A549 (cell line): ENCODE data around the gene TPGS1. TPM values are rescaled to one million over a fixed set of nuclear protein-coding genes. Genes with fewer than 3 reads are reported as not detected.

ENCODE experiments used
- ATAC-seq, 2 experiments: fragments of 200-7000 bp in 1 of 2; fragments of >200 bp in 1 of 2; cut with Nextera tagmentation in 1 of 2; cut with Tn5 transposase in 1 of 2; 3 replicates each; pipeline versions ENCODE4 v1.8.0 to v1.9.1; 2018 to 2020; ENCODE audit warnings: mild to moderate bottlenecking in 1 of 2, moderate library complexity in 1 of 2
- CTCF ChIA-PET: fragments of 300-600 bp; sonication (Branson Sonifier 250); formaldehyde crosslinking; extraction: SDS; loops from one replicate; lab custom pipeline; 2021; ENCODE audit warnings: antibody characterized with exemption, inconsistent platforms; lab: Yijun Ruan, JAX
- POLR2A ChIA-PET: fragments of 350-600 bp; formaldehyde crosslinking; extraction: SDS; loops from one replicate; lab custom pipeline; 2021; ENCODE audit warnings: antibody characterized with exemption, inconsistent platforms; lab: Yijun Ruan, JAX
- DNase-seq, 2 experiments: peaks; one replicate each; pipeline versions ENCODE4 v3.0.0 to v3.0.0-alpha.2; 2011 to 2016; ENCODE audit warnings: low read depth in 1 of 2, low spot score in 1 of 2
- FAIRE-seq: peaks from 2 replicates; lab custom pipeline; 2011; peaks lifted over from hg19 to GRCh38; lab: Jason Lieb, UNC
- H3K27ac ChIP-seq, 2 experiments: fragments of >200 bp; sonication (Bioruptor Twin); formaldehyde crosslinking; 3 replicates each; pipeline ENCODE4 v1.5.1; 2016 to 2017
- H3K4me1 ChIP-seq: fragments of >200 bp; sonication (Bioruptor Twin); formaldehyde crosslinking; 3 replicates; pipeline ENCODE4 v1.6.1; 2016
- H3K4me2 ChIP-seq: fragments of >200 bp; sonication (Bioruptor Twin); formaldehyde crosslinking; 3 replicates; pipeline ENCODE4 v1.6.1; 2016
- H3K4me3 ChIP-seq: fragments of >200 bp; sonication (Bioruptor Twin); formaldehyde crosslinking; 3 replicates; pipeline ENCODE4 v1.5.1; 2016
- H3K9me3 ChIP-seq: fragments of >200 bp; sonication (Bioruptor Twin); formaldehyde crosslinking; 3 replicates; pipeline ENCODE4 v1.6.1; 2016
- BHLHE40 ChIP-seq: IDR thresholded peaks from 2 replicates; pipeline ENCODE4 v1.6.1; 2012; ENCODE audit warnings: low read depth, low read length, inconsistent platforms
- CEBPB ChIP-seq, 2 experiments: fragments of >200 bp in 1 of 2; sonication (Bioruptor Twin) in 1 of 2; formaldehyde crosslinking in 1 of 2; IDR thresholded peaks; 2 replicates each; pipeline ENCODE4 v1.6.1; 2012 to 2016
- CHD4 ChIP-seq: fragments of 200-600 bp; sonication (generic); IDR thresholded peaks from 2 replicates; pipeline ENCODE4 v1.6.1; 2016; ENCODE audit warnings: antibody characterized with exemption, mild to moderate bottlenecking, borderline replicate concordance
- EHF ChIP-seq: fragments of 250-450 bp; sonication (Bioruptor Pico); IDR thresholded peaks from 2 replicates; pipeline ENCODE4 v1.5.0; 2020; ENCODE audit warnings: mild to moderate bottlenecking
- EP300 ChIP-seq, 2 experiments: fragments of >200 bp; sonication (Bioruptor Twin); formaldehyde crosslinking; IDR thresholded peaks; 2 replicates in 1 of 2; 3 replicates in 1 of 2; pipeline ENCODE4 v1.6.1; 2016 to 2017
- ESRRA ChIP-seq: fragments of 150-350 bp; IDR thresholded peaks from 2 replicates; pipeline ENCODE4 v1.6.1; 2014; ENCODE audit warnings: mild to moderate bottlenecking, low read length, borderline replicate concordance
- FOSB ChIP-seq: fragments of 250-450 bp; sonication (Bioruptor Pico); IDR thresholded peaks from 2 replicates; pipeline ENCODE4 v1.5.0; 2020; ENCODE audit warnings: mild to moderate bottlenecking, moderate library complexity
- FOXS1 ChIP-seq: fragments of 250-450 bp; sonication (Bioruptor Pico); IDR thresholded peaks from 2 replicates; pipeline ENCODE4 v1.5.0; 2020; ENCODE audit warnings: mild to moderate bottlenecking, moderate library complexity
- HEYL ChIP-seq: fragments of 250-450 bp; sonication (Bioruptor Pico); IDR thresholded peaks from 2 replicates; pipeline ENCODE4 v1.8.0; 2021; ENCODE audit warnings: mild to moderate bottlenecking, moderate library complexity
- JUN ChIP-seq, 2 experiments: fragments of >200 bp; sonication (Bioruptor Twin); formaldehyde crosslinking; IDR thresholded peaks; 2 replicates in 1 of 2; 3 replicates in 1 of 2; pipeline ENCODE4 v1.6.1; 2016 to 2017
- NPAS2 ChIP-seq: fragments of 250-450 bp; sonication (Bioruptor Pico); IDR thresholded peaks from 2 replicates; pipeline ENCODE4 v1.8.0; 2022; ENCODE audit warnings: mild to moderate bottlenecking, moderate library complexity, borderline replicate concordance
- NR3C1 ChIP-seq: fragments of >200 bp; sonication (Bioruptor Twin); formaldehyde crosslinking; IDR thresholded peaks from 3 replicates; pipeline ENCODE4 v1.6.1; 2017
- POLR2A ChIP-seq: IDR thresholded peaks from 2 replicates; pipeline ENCODE4 v1.6.1; 2012; ENCODE audit warnings: mild to moderate bottlenecking, low read length
- POLR2AphosphoS2 ChIP-seq: conservative IDR thresholded peaks from 2 replicates; pipeline ENCODE4 v1.6.1; 2012; ENCODE audit warnings: low read length, improper control_type of control experiment, inconsistent platforms
- RCOR1 ChIP-seq: fragments of 150-350 bp; IDR thresholded peaks from 2 replicates; pipeline ENCODE4 v1.6.1; 2014; ENCODE audit warnings: antibody characterized with exemption, low read length, low read depth
- RFX5 ChIP-seq: fragments of 450-650 bp; IDR thresholded peaks from 2 replicates; pipeline ENCODE4 v1.7.1; 2014; ENCODE audit warnings: antibody characterized with exemption, mild to moderate bottlenecking, moderate library complexity
- TFCP2L1 ChIP-seq: fragments of 250-450 bp; sonication (Bioruptor Pico); IDR thresholded peaks from 2 replicates; pipeline ENCODE4 v1.5.0; 2021; ENCODE audit warnings: mild to moderate bottlenecking
- WGBS: methylation state at CpG from one replicate; pipeline ENCODE4 v1.1.6; 2017; ENCODE audit errors: missing lambda C conversion rate; 5-methylcytosine and 5-hydroxymethylcytosine counted together
- polyA plus RNA-seq, 4 experiments: library from polyadenylated mRNA; depleted of rRNA in 3 of 4; stranded (reverse); fragments of >200 nt; fragmentation: RNase III in 1 of 4; extraction: RNeasy Plus Mini Kit Qiagen cat#74134 plus additional on column Dnase treatment in 1 of 4; gene quantifications; 2 replicates in 3 of 4; 3 replicates in 1 of 4; pipeline ENCODE4 v1.2.3, GENCODE V29; 2011 to 2017
- TF ChIP-seq, protein P1 (sequence below): fragments of 450-650 bp; IDR thresholded peaks from 2 replicates; pipeline ENCODE4 v1.6.1; 2014; ENCODE audit warnings: antibody characterized with exemption
- TF ChIP-seq, protein P2 (sequence below): fragments of >200 bp; sonication (Bioruptor Twin); formaldehyde crosslinking; IDR thresholded peaks from 3 replicates; pipeline ENCODE4 v1.5.1; 2016

TPGS1 gene
- polyA plus RNA-seq, 2 of the 4 experiments (the other 2 are of a cell fraction), result 2.7 to 13.1 TPM

DNA sequence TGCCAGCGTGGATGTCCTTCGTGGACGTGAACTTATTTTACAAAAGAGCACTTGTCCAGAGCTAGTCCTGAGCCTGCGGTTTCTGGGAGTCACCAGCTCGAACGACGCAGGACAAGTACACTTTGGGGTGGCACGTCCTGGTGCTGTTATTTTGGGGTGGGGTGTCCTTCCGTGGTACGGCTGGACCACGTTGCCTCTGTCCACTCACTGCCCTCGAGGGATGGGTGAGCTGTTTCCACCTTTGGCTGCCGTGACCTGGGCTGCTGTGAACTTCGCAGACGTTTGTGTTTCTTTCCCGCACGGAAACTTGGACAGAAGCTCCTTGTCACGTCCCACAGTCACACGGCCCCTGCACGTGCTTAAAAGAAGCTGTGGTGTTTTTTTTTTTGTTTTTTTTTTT, 47.5 kb downstream of the TPGS1 start:
- CTCF ChIA-PET, result interaction anchor here (1.4 to 3.0 kb wide), 5 partner anchors 12 to 34 kb away, joined by 4 to 10 read pairs (median 6); partner anchors contain the start of gene CDC34
- no peak for FAIRE-seq

DNA sequence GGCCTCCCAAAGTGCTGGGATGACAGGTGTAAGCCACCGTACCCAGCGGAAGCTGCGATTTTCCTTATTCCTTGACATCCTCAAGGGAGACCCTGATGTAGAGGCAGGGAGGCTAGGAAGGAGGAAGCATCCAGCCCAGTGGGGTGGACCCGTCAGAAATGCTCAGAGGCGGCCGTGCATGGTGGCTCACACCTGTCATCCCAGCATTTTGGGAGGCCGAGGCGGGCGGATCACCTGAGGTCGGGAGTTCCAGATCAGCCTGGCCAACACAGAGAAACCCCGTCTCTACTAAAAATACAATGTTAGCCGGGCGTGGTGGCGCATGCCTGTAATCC, 48.1 kb downstream of the TPGS1 start:
- TF ChIP-seq FOSB (no peak), HEYL (CRISPR knock-in tag) (no peak), NR3C1 (no peak), NPAS2 (CRISPR knock-in tag) (no peak), POLR2A (no peak), JUN (IDR thresholded peaks at IDR 0.05) (no peak), CHD4 (peak; percentile 39; the same call in 1 of the 2 replicates), RFX5 (no peak), CEBPB (IDR thresholded peaks at IDR 0.05) (0 out of 4 replicates have a peak, but pooled peaks of 1 of the 2 experiments have one; percentile 26)
- DNase-seq (no peak), FAIRE-seq (no peak), ATAC-seq (no peak)
- peak overlapping the region; percentile 80 to 81; a peak in 4 of 6 replicates for H3K27ac ChIP-seq
- no peaks in the 10 kb centered on the region for H3K9me3 ChIP-seq
- WGBS, result 77% methylated on average over 10 of the region's 14 CpGs
- peak overlapping the region; percentile 79 for H3K4me2 ChIP-seq
- POLR2A ChIA-PET, result interaction anchor here (0.8 to 2.0 kb wide), 4 partner anchors 8 to 108 kb away, joined by 3 to 16 read pairs (median 5); partner anchors contain the start of gene BSG
- H3K4me1 ChIP-seq, result peaks cover 28% of the 10 kb centered on the region
- CTCF ChIA-PET, result interaction anchor here (1.0 to 3.0 kb wide), 6 partner anchors 11 to 45 kb away, joined by 3 to 10 read pairs (median 5); partner anchors contain the start of gene CDC34
- no peak overlapping the region for H3K4me3 ChIP-seq

More for the DNA sequence above, 47.5 kb downstream of the TPGS1 start:
- POLR2A ChIA-PET, result interaction anchor here (0.6 to 2.0 kb wide), 3 partner anchors 17 to 284 kb away, joined by 3 to 16 read pairs (median 5); partner anchors contain the start of gene BSG
- Histone ChIP-seq H3K9me3 (no peaks in the 10 kb centered on the region), H3K4me2 (no peak overlapping the region), H3K4me3 (no peak overlapping the region), H3K27ac (peak overlapping the region in 1 of 2 experiments; percentile 80; a peak in 3 of 6 replicates), H3K4me1 (peaks cover 28% of the 10 kb centered on the region)
- DNase-seq, result no peak
- TF ChIP-seq FOXS1 (CRISPR knock-in tag) (no peak), POLR2AphosphoS2 (no peak), ESRRA (no peak), RCOR1 (no peak), BHLHE40 (no peak), EHF (CRISPR knock-in tag) (no peak)
- TF ChIP-seq, protein P1, sequence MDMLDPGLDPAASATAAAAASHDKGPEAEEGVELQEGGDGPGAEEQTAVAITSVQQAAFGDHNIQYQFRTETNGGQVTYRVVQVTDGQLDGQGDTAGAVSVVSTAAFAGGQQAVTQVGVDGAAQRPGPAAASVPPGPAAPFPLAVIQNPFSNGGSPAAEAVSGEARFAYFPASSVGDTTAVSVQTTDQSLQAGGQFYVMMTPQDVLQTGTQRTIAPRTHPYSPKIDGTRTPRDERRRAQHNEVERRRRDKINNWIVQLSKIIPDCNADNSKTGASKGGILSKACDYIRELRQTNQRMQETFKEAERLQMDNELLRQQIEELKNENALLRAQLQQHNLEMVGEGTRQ, result no peak
- TF ChIP-seq, protein P2, sequence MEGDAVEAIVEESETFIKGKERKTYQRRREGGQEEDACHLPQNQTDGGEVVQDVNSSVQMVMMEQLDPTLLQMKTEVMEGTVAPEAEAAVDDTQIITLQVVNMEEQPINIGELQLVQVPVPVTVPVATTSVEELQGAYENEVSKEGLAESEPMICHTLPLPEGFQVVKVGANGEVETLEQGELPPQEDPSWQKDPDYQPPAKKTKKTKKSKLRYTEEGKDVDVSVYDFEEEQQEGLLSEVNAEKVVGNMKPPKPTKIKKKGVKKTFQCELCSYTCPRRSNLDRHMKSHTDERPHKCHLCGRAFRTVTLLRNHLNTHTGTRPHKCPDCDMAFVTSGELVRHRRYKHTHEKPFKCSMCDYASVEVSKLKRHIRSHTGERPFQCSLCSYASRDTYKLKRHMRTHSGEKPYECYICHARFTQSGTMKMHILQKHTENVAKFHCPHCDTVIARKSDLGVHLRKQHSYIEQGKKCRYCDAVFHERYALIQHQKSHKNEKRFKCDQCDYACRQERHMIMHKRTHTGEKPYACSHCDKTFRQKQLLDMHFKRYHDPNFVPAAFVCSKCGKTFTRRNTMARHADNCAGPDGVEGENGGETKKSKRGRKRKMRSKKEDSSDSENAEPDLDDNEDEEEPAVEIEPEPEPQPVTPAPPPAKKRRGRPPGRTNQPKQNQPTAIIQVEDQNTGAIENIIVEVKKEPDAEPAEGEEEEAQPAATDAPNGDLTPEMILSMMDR, result no peak
- no peak for ATAC-seq
- 89% methylated on average over 19 of the region's 20 CpGs for whole genome bisulfite sequencing

DNA sequence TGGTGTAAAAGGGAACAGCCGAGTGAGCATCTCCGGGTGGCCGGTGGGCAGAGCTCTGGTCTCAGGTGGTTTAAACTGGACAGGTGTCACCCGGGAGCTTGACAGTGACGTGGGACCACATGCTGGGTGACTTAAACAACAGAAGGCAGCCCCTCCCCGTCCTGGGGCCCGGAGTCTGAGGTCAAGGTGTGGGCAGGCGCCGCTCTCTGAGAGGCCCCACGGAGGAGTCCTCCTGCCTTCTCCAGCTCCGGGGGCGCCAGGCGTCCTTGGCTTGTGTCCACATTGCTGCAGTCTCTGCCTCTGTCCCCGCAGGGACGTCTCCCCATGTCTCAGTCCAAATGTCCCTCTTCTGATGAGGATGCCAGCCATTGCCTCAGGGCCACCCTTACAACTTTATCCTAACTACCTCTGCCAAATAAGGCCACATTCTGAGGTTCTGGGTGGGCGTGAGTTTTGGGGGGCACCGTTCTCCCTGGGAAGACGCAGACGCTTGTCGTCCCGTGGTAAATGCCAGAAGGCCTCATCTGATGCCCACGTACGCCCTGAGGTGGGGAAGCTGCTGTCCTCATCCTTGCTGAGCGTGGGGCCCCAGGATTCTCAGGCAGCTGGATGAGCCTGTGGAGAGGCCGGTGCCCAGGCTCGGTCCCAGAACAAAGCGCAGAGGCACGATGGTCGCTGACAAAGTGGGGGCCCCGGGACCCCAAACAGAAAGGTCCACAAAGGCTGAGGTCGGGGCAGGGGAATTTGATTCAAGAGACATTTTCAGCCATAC, 49.5 kb downstream of the TPGS1 start:
- CTCF ChIA-PET, result interaction anchor here (1.9 to 3.0 kb wide), 4 partner anchors 19 to 32 kb away, joined by 4 to 10 read pairs (median 8); partner anchors contain the start of gene CDC34

More for the DNA sequence above, 49.5 kb downstream of the TPGS1 start:
- Histone ChIP-seq H3K9me3 (no peaks in the 10 kb centered on the region), H3K4me3 (peak overlapping the region; percentile 19; the same call in 1 of the 3 replicates), H3K27ac (peak overlapping the region; percentile 80 to 81), H3K4me2 (peak overlapping the region; percentile 79), H3K4me1 (peaks cover 18% of the 10 kb centered on the region)
- DNase-seq, result no peak
- WGBS, result 70% methylated on average over 23 of the region's 31 CpGs
- TF ChIP-seq BHLHE40 (no peak), EP300 (IDR thresholded peaks at IDR 0.05) (no peak), TFCP2L1 (CRISPR knock-in tag) (no peak)
- POLR2A ChIA-PET, result interaction anchor here (1.9 to 2.0 kb wide), 2 partner anchors 15 to 26 kb away, joined by 5 to 16 read pairs; partner anchors contain the start of gene BSG
- FAIRE-seq, result no peak
- ATAC-seq, result peak; percentile 35 to 46; a peak in 5 of 6 replicates
